HepG2 (cell line): Measurements from ENCODE around the gene RBBP8NL. TPM values are rescaled to one million over a fixed set of nuclear protein-coding genes. Genes with fewer than 3 reads are reported as not detected.

Experiments used
- FOXO1 ChIP-seq: sonication (generic); formaldehyde crosslinking; IDR thresholded peaks from 2 replicates; pipeline ENCODE4 v1.4.0; 2020; ENCODE audit warnings: missing genetic modification reagents
- HMGA1 ChIP-seq: sonication (generic); formaldehyde crosslinking; conservative IDR thresholded peaks from 2 replicates; pipeline ENCODE4 v1.4.0; 2020; ENCODE audit warnings: missing genetic modification reagents
- HNF4A ChIP-seq: sonication (generic); formaldehyde crosslinking; IDR thresholded peaks from 2 replicates; pipeline ENCODE4 v1.4.0; 2020; ENCODE audit warnings: missing genetic modification reagents
- HNRNPLL ChIP-seq: fragments of 200-400 bp; formaldehyde crosslinking; IDR thresholded peaks from 2 replicates; pipeline ENCODE4 v1.6.1; 2017; ENCODE audit warnings: mild to moderate bottlenecking, low read depth, low read length; ENCODE audit not compliant: poor library complexity, severe bottlenecking
- KDM5B ChIP-seq: sonication (generic); formaldehyde crosslinking; IDR thresholded peaks from 2 replicates; pipeline ENCODE4 v1.4.0; 2020; ENCODE audit warnings: missing genetic modification reagents, mild to moderate bottlenecking, borderline replicate concordance
- MATR3 ChIP-seq: sonication (generic); formaldehyde crosslinking; IDR thresholded peaks from 2 replicates; pipeline ENCODE4 v1.4.0; 2020; ENCODE audit warnings: missing genetic modification reagents
- NCOA1 ChIP-seq: sonication (generic); formaldehyde crosslinking; IDR thresholded peaks from 2 replicates; pipeline ENCODE4 v1.9.0; 2021; ENCODE audit warnings: missing genetic modification reagents
- NR2C2 ChIP-seq: sonication (generic); formaldehyde crosslinking; IDR thresholded peaks from 2 replicates; pipeline ENCODE4 v1.4.0; 2020; ENCODE audit warnings: missing genetic modification reagents, mild to moderate bottlenecking, moderate library complexity, borderline replicate concordance
- RBM39 ChIP-seq: fragments of 200-400 bp; formaldehyde crosslinking; IDR thresholded peaks from one replicate; pipeline ENCODE4 v1.6.1; 2018; ENCODE audit warnings: antibody characterized with exemption, mild to moderate bottlenecking, low read depth, low read length; ENCODE audit not compliant: poor library complexity, severe bottlenecking
- RXRA ChIP-seq: sonication (generic); formaldehyde crosslinking; IDR thresholded peaks from 2 replicates; pipeline ENCODE4 v1.5.1; 2020; ENCODE audit warnings: missing genetic modification reagents
- SMAD9 ChIP-seq: sonication (generic); formaldehyde crosslinking; IDR thresholded peaks from 2 replicates; pipeline ENCODE4 v1.5.1; 2020; ENCODE audit warnings: mild to moderate bottlenecking, missing genetic modification reagents
- TEAD2 ChIP-seq: sonication (generic); formaldehyde crosslinking; IDR thresholded peaks from 2 replicates; pipeline ENCODE4 v1.9.0; 2021; ENCODE audit warnings: missing genetic modification reagents
- XBP1 ChIP-seq: sonication (generic); formaldehyde crosslinking; IDR thresholded peaks from 2 replicates; pipeline ENCODE4 v1.5.0; 2020; ENCODE audit warnings: missing genetic modification reagents
- ZNF253 ChIP-seq: sonication (generic); formaldehyde crosslinking; IDR thresholded peaks from 2 replicates; pipeline ENCODE4 v1.8.0; 2022; ENCODE audit warnings: mild to moderate bottlenecking, missing genetic modification reagents, borderline replicate concordance
- ZNF260 ChIP-seq: sonication (generic); formaldehyde crosslinking; IDR thresholded peaks from 2 replicates; pipeline ENCODE4 v1.4.0; 2020; ENCODE audit warnings: missing genetic modification reagents, low read depth, mild to moderate bottlenecking, borderline replicate concordance
- ZNF282 ChIP-seq: fragments of 450-650 bp; IDR thresholded peaks from 2 replicates; pipeline ENCODE4 v1.6.1; 2018; ENCODE audit not compliant: partially characterized antibody
- ZNF446 ChIP-seq: sonication (generic); formaldehyde crosslinking; IDR thresholded peaks from 2 replicates; pipeline ENCODE4 v1.5.0; 2020; ENCODE audit warnings: mild to moderate bottlenecking, missing genetic modification reagents
- ZNF652 ChIP-seq: IDR thresholded peaks from 2 replicates; pipeline ENCODE4 v1.6.1; 2016; ENCODE audit warnings: low read depth, borderline replicate concordance
- ZSCAN5A ChIP-seq: sonication (generic); formaldehyde crosslinking; IDR thresholded peaks from 2 replicates; pipeline ENCODE4 v1.8.0; 2022; ENCODE audit warnings: mild to moderate bottlenecking, missing genetic modification reagents, borderline replicate concordance
- ZXDC ChIP-seq: sonication (generic); formaldehyde crosslinking; IDR thresholded peaks from 2 replicates; pipeline ENCODE4 v1.5.0; 2020; ENCODE audit warnings: mild to moderate bottlenecking, missing genetic modification reagents
- polyA plus RNA-seq, 8 experiments: library from polyadenylated mRNA; depleted of rRNA in 3 of 8; stranded (reverse) in 7 of 8; unstranded in 1 of 8; fragments of >200 nt; fragmentation: Illumina TruSeq in 4 of 8; extraction: Trizol in 4 of 8; gene quantifications; 2 replicates each; pipeline versions ENCODE4 v1.2.1 to v1.2.3, GENCODE V29; 2011 to 2016; ENCODE audit warnings: low read depth in 4 of 8, missing spikeins in 1 of 8, mixed read lengths in 1 of 8; ENCODE audit not compliant: insufficient read depth in 1 of 8
- total RNA-seq, 5 experiments: library from RNA; depleted of rRNA; stranded (reverse); fragments of >200 nt; fragmentation: Illumina TruSeq; extraction: Trizol; gene quantifications; 2 replicates each; pipeline ENCODE4 v1.2.3, GENCODE V29; 2016; ENCODE audit warnings: low read depth in 1 of 5
- TF ChIP-seq, protein P1 (sequence below): IDR thresholded peaks from 2 replicates; pipeline ENCODE4 v1.6.1; 2016; ENCODE audit warnings: missing genetic modification reagents, missing compliant biosample characterization
- TF ChIP-seq, protein P2 (sequence below): sonication (generic); formaldehyde crosslinking; IDR thresholded peaks from 2 replicates; pipeline ENCODE4 v1.4.0; 2020; ENCODE audit warnings: low read depth, mild to moderate bottlenecking, missing genetic modification reagents
- TF ChIP-seq, protein P3 (sequence below): sonication (generic); formaldehyde crosslinking; IDR thresholded peaks from 2 replicates; pipeline ENCODE4 v1.4.0; 2020; ENCODE audit warnings: missing genetic modification reagents

RBBP8NL gene
- total and polyA plus RNA-seq, 2 of the 13 experiments (the other 11 are each of a cell fraction or from before 2014, with no cell fraction given) = 0.69 to 0.86 TPM

GRCh38 chr20:62409931-62410745, 17.2 kb downstream of the RBBP8NL start (continued):
- TF ChIP-seq NCOA1 (CRISPR knock-in tag) = no peak
- TF ChIP-seq, protein P1, sequence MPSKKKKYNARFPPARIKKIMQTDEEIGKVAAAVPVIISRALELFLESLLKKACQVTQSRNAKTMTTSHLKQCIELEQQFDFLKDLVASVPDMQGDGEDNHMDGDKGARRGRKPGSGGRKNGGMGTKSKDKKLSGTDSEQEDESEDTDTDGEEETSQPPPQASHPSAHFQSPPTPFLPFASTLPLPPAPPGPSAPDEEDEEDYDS (CRISPR knock-in tag) = no peak
- TF ChIP-seq ZXDC (CRISPR knock-in tag) = no peak; the same call in 1 of the 2 replicates
- peak; percentile 51 for TF ChIP-seq RBM39
- TF ChIP-seq ZSCAN5A (CRISPR knock-in tag) = no peak
- TF ChIP-seq ZNF253 = no peak
- TF ChIP-seq TEAD2 (CRISPR knock-in tag) = no peak
- no peak for TF ChIP-seq ZNF282
- TF ChIP-seq HNRNPLL = no peak
- TF ChIP-seq, protein P2, sequence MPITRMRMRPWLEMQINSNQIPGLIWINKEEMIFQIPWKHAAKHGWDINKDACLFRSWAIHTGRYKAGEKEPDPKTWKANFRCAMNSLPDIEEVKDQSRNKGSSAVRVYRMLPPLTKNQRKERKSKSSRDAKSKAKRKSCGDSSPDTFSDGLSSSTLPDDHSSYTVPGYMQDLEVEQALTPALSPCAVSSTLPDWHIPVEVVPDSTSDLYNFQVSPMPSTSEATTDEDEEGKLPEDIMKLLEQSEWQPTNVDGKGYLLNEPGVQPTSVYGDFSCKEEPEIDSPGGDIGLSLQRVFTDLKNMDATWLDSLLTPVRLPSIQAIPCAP (CRISPR knock-in tag) = no peak
- TF ChIP-seq ZNF652 (CRISPR knock-in tag) = no peak
- no peak for TF ChIP-seq FOXO1 (CRISPR knock-in tag)
- TF ChIP-seq, protein P3, sequence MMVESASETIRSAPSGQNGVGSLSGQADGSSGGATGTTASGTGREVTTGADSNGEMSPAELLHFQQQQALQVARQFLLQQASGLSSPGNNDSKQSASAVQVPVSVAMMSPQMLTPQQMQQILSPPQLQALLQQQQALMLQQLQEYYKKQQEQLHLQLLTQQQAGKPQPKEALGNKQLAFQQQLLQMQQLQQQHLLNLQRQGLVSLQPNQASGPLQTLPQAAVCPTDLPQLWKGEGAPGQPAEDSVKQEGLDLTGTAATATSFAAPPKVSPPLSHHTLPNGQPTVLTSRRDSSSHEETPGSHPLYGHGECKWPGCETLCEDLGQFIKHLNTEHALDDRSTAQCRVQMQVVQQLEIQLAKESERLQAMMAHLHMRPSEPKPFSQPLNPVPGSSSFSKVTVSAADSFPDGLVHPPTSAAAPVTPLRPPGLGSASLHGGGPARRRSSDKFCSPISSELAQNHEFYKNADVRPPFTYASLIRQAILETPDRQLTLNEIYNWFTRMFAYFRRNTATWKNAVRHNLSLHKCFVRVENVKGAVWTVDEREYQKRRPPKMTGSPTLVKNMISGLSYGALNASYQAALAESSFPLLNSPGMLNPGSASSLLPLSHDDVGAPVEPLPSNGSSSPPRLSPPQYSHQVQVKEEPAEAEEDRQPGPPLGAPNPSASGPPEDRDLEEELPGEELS = no peak
- TF ChIP-seq RXRA (CRISPR knock-in tag) = peak; percentile 9; the same call in 1 of the 2 replicates
- no peak; the same call in 1 of the 2 replicates for TF ChIP-seq KDM5B
- no peak for TF ChIP-seq NR2C2
- no peak for TF ChIP-seq ZNF260 (CRISPR knock-in tag)
- no peak for TF ChIP-seq XBP1
- TF ChIP-seq HNF4A = no peak
- TF ChIP-seq SMAD9 (CRISPR knock-in tag) = no peak
- no peak for TF ChIP-seq MATR3 (CRISPR knock-in tag)
- no peak for TF ChIP-seq HMGA1 (CRISPR knock-in tag)
- TF ChIP-seq ZNF446 (CRISPR knock-in tag) = no peak
